K562 (cell line): ENCODE results near the gene GALNS. TPM values are rescaled to one million over a fixed set of nuclear protein-coding genes. Genes with fewer than 3 reads are reported as not detected.

Source experiments
- ARID2 ChIP-seq: fragments of 450-650 bp; IDR thresholded peaks from 2 replicates; pipeline ENCODE4 v1.6.1; 2017; ENCODE audit warnings: antibody characterized with exemption, mild to moderate bottlenecking
- CBX5 ChIP-seq: IDR thresholded peaks from 2 replicates; pipeline ENCODE4 v1.6.1; 2014; ENCODE audit warnings: low read depth, borderline replicate concordance
- DMBX1 ChIP-seq: fragments of 250-450 bp; sonication (Bioruptor Pico); IDR thresholded peaks from 2 replicates; pipeline ENCODE4 v1.8.0; 2022; ENCODE audit warnings: inconsistent platforms, mild to moderate bottlenecking, moderate library complexity, borderline replicate concordance
- GABPA ChIP-seq: fragments of 200-800 bp; sonication (Bioruptor generic); conservative IDR thresholded peaks from 2 replicates; pipeline ENCODE4 v1.6.1; 2016; ENCODE audit warnings: low read depth, missing genetic modification characterization, missing compliant biosample characterization
- GATA2 ChIP-seq: sonication (generic); formaldehyde crosslinking; IDR thresholded peaks from 2 replicates; pipeline ENCODE4 v1.4.0; 2020; ENCODE audit warnings: mild to moderate bottlenecking, missing genetic modification reagents
- ILF3 ChIP-seq: fragments of 450-650 bp; IDR thresholded peaks from 2 replicates; pipeline ENCODE4 v1.6.1; 2018; ENCODE audit warnings: antibody characterized with exemption, mild to moderate bottlenecking, moderate library complexity, borderline replicate concordance
- MEF2A ChIP-seq: IDR thresholded peaks from 2 replicates; pipeline ENCODE4 v1.6.1; 2011; ENCODE audit warnings: low read depth, mild to moderate bottlenecking, low read length, moderate library complexity; ENCODE audit not compliant: control insufficient read depth
- MEIS2 ChIP-seq: fragments of 450-650 bp; IDR thresholded peaks from 2 replicates; pipeline ENCODE4 v1.6.1; 2014; ENCODE audit warnings: mild to moderate bottlenecking; ENCODE audit not compliant: partially characterized antibody
- MYNN ChIP-seq, 2 experiments: sonication (generic); formaldehyde crosslinking in 1 of 2; IDR thresholded peaks; 2 replicates each; pipeline versions ENCODE4 v1.5.0 to v1.6.1; 2016 to 2020; ENCODE audit warnings: antibody characterized with exemption in 1 of 2, missing genetic modification reagents in 1 of 2
- NCOA6 ChIP-seq: fragments of 450-650 bp; IDR thresholded peaks from 2 replicates; pipeline ENCODE4 v1.6.1; 2017; ENCODE audit warnings: mild to moderate bottlenecking
- POLR2AphosphoS5 ChIP-seq: IDR thresholded peaks from 2 replicates; pipeline ENCODE4 v1.6.1; 2011; ENCODE audit warnings: mild to moderate bottlenecking, low read depth, low read length, moderate library complexity; ENCODE audit not compliant: control insufficient read depth, insufficient read depth
- PTTG1 ChIP-seq: fragments of 450-650 bp; IDR thresholded peaks from 2 replicates; pipeline ENCODE4 v1.6.1; 2016; ENCODE audit warnings: low read depth, mild to moderate bottlenecking, missing genetic modification characterization, missing compliant biosample characterization
- TBP ChIP-seq: optimal IDR thresholded peaks from 2 replicates; pipeline ENCODE3; 2011; ENCODE audit warnings: low read depth, low read length, improper control_type of control experiment
- ZNF232 ChIP-seq: sonication (generic); formaldehyde crosslinking; IDR thresholded peaks from 2 replicates; pipeline ENCODE4 v1.8.0; 2022; ENCODE audit warnings: mild to moderate bottlenecking, missing genetic modification reagents
- polyA plus RNA-seq, 8 experiments: library from polyadenylated mRNA; depleted of rRNA in 4 of 8; stranded (reverse) in 5 of 8; unstranded in 3 of 8; fragments of >200 nt; fragmentation: Nextera tagmentation in 2 of 8; fragmentation: Illumina TruSeq in 1 of 8; extraction: Ambion mirVana in 2 of 8; extraction: Trizol in 1 of 8; gene quantifications; 2 replicates each; pipeline versions ENCODE4 v1.2.1 to v1.2.3, GENCODE V29; 2011 to 2014; ENCODE audit warnings: inconsistent platforms in 1 of 8, missing spikeins in 1 of 8
- total RNA-seq, 7 experiments: library from RNA; depleted of rRNA in 6 of 7; stranded (reverse); fragments of >200 nt in 6 of 7; fragmentation: Illumina TruSeq in 2 of 7; extraction: Trizol in 2 of 7; gene quantifications; 2 replicates each; pipeline versions ENCODE4 v1.2.1 to v1.2.3, GENCODE V29; 2011 to 2021; ENCODE audit warnings: low replicate concordance in 1 of 7
- TF ChIP-seq, protein P1 (sequence below): fragments of 200-600 bp; sonication (generic); IDR thresholded peaks from one replicate; pipeline ENCODE4 v1.6.1; 2012; ENCODE audit warnings: mild to moderate bottlenecking, low read depth, low read length, inconsistent platforms
- TF ChIP-seq, protein P2 (sequence below): fragments of 250-450 bp; sonication (Bioruptor Pico); IDR thresholded peaks from 2 replicates; pipeline ENCODE4 v1.4.0; 2020; ENCODE audit warnings: mild to moderate bottlenecking, moderate library complexity

GALNS gene
- total and polyA plus RNA-seq, 9 of the 15 experiments (the other 6 are each of a cell fraction or from before 2014, with no cell fraction given), result 0.38 to 13.2 (median 4.3) TPM

DNA sequence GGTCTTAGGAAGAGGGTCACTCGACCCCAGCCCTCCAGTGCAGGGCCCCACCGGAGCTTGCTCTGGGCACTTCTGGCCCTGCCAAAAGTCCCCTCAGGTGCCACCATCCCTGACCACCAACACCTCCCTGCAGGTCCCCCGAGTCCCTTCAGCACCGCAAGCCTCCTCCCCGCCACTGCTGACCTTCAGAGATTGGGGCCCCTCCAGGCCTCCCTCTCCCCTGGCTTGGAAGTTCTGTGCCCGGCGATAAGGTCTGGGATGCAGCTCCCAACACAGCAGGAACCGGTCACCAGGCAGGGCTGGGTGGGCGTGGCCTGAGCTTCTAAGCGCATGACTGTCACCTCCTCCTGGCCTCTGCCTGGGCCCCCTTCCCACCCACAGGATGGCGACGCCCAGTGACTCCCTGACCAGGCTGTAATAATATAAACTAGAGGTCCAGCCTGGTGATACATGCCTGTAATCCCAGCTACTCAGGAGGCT lies 82.9 kb downstream of the GALNS start (continued):
- TF ChIP-seq, protein P1, sequence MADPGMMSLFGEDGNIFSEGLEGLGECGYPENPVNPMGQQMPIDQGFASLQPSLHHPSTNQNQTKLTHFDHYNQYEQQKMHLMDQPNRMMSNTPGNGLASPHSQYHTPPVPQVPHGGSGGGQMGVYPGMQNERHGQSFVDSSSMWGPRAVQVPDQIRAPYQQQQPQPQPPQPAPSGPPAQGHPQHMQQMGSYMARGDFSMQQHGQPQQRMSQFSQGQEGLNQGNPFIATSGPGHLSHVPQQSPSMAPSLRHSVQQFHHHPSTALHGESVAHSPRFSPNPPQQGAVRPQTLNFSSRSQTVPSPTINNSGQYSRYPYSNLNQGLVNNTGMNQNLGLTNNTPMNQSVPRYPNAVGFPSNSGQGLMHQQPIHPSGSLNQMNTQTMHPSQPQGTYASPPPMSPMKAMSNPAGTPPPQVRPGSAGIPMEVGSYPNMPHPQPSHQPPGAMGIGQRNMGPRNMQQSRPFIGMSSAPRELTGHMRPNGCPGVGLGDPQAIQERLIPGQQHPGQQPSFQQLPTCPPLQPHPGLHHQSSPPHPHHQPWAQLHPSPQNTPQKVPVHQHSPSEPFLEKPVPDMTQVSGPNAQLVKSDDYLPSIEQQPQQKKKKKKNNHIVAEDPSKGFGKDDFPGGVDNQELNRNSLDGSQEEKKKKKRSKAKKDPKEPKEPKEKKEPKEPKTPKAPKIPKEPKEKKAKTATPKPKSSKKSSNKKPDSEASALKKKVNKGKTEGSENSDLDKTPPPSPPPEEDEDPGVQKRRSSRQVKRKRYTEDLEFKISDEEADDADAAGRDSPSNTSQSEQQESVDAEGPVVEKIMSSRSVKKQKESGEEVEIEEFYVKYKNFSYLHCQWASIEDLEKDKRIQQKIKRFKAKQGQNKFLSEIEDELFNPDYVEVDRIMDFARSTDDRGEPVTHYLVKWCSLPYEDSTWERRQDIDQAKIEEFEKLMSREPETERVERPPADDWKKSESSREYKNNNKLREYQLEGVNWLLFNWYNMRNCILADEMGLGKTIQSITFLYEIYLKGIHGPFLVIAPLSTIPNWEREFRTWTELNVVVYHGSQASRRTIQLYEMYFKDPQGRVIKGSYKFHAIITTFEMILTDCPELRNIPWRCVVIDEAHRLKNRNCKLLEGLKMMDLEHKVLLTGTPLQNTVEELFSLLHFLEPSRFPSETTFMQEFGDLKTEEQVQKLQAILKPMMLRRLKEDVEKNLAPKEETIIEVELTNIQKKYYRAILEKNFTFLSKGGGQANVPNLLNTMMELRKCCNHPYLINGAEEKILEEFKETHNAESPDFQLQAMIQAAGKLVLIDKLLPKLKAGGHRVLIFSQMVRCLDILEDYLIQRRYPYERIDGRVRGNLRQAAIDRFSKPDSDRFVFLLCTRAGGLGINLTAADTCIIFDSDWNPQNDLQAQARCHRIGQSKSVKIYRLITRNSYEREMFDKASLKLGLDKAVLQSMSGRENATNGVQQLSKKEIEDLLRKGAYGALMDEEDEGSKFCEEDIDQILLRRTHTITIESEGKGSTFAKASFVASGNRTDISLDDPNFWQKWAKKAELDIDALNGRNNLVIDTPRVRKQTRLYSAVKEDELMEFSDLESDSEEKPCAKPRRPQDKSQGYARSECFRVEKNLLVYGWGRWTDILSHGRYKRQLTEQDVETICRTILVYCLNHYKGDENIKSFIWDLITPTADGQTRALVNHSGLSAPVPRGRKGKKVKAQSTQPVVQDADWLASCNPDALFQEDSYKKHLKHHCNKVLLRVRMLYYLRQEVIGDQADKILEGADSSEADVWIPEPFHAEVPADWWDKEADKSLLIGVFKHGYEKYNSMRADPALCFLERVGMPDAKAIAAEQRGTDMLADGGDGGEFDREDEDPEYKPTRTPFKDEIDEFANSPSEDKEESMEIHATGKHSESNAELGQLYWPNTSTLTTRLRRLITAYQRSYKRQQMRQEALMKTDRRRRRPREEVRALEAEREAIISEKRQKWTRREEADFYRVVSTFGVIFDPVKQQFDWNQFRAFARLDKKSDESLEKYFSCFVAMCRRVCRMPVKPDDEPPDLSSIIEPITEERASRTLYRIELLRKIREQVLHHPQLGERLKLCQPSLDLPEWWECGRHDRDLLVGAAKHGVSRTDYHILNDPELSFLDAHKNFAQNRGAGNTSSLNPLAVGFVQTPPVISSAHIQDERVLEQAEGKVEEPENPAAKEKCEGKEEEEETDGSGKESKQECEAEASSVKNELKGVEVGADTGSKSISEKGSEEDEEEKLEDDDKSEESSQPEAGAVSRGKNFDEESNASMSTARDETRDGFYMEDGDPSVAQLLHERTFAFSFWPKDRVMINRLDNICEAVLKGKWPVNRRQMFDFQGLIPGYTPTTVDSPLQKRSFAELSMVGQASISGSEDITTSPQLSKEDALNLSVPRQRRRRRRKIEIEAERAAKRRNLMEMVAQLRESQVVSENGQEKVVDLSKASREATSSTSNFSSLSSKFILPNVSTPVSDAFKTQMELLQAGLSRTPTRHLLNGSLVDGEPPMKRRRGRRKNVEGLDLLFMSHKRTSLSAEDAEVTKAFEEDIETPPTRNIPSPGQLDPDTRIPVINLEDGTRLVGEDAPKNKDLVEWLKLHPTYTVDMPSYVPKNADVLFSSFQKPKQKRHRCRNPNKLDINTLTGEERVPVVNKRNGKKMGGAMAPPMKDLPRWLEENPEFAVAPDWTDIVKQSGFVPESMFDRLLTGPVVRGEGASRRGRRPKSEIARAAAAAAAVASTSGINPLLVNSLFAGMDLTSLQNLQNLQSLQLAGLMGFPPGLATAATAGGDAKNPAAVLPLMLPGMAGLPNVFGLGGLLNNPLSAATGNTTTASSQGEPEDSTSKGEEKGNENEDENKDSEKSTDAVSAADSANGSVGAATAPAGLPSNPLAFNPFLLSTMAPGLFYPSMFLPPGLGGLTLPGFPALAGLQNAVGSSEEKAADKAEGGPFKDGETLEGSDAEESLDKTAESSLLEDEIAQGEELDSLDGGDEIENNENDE, result no peak
- TF ChIP-seq PTTG1 (tag) (no peak), MYNN (IDR thresholded peaks at IDR 0.05) (peak; percentile 95), MYNN (CRISPR knock-in tag; IDR thresholded peaks at IDR 0.05) (no peak), MEF2A (no peak; the same call in 1 of the 2 replicates), ILF3 (no peak), DMBX1 (CRISPR knock-in tag) (peak; percentile 87), NCOA6 (no peak), CBX5 (no peak), POLR2AphosphoS5 (peak; percentile 97), TBP (no peak), GATA2 (CRISPR knock-in tag) (peak; percentile 99), GABPA (no peak; the same call in 1 of the 2 replicates), MEIS2 (peak; percentile 1), ARID2 (no peak), ZNF232 (CRISPR knock-in tag) (no peak)
- TF ChIP-seq, protein P2, sequence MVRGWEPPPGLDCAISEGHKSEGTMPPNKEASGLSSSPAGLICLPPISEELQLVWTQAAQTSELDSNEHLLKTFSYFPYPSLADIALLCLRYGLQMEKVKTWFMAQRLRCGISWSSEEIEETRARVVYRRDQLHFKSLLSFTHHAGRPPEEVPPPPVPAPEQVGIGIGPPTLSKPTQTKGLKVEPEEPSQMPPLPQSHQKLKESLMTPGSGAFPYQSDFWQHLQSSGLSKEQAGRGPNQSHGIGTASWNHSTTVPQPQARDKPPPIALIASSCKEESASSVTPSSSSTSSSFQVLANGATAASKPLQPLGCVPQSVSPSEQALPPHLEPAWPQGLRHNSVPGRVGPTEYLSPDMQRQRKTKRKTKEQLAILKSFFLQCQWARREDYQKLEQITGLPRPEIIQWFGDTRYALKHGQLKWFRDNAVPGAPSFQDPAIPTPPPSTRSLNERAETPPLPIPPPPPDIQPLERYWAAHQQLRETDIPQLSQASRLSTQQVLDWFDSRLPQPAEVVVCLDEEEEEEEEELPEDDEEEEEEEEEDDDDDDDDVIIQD (CRISPR knock-in tag), result no peak; the same call in 1 of the 2 replicates
